Stomach (tissue), 4 donors: ENCODE results near the gene C20orf141.

Experiments
- POLR2A ChIP-seq, 4 donors: fragments of 450-650 bp; IDR thresholded peaks; one replicate each; pipeline ENCODE4 v1.6.1; 2016; ENCODE audit warnings: antibody characterized with exemption in 4 of 4, control low read depth in 2 of 4, mild to moderate bottlenecking in 1 of 4, moderate library complexity in 1 of 4
- POLR2AphosphoS5 ChIP-seq, 3 donors: sonication (generic); formaldehyde crosslinking; IDR thresholded peaks; one replicate each; pipeline ENCODE4 v1.6.1; 2016; ENCODE audit warnings: antibody characterized with exemption in 3 of 3
- TF ChIP-seq, protein P1 (sequence below), 7 experiments: fragments of 450-650 bp in 4 of 7; fragments of 200-600 bp in 3 of 7; sonication (generic) in 3 of 7; IDR thresholded peaks; one replicate each; pipeline ENCODE4 v1.5.1; 2016 to 2019; ENCODE audit warnings: antibody characterized with exemption in 7 of 7, control low read depth in 2 of 7, mild to moderate bottlenecking in 1 of 7

DNA sequence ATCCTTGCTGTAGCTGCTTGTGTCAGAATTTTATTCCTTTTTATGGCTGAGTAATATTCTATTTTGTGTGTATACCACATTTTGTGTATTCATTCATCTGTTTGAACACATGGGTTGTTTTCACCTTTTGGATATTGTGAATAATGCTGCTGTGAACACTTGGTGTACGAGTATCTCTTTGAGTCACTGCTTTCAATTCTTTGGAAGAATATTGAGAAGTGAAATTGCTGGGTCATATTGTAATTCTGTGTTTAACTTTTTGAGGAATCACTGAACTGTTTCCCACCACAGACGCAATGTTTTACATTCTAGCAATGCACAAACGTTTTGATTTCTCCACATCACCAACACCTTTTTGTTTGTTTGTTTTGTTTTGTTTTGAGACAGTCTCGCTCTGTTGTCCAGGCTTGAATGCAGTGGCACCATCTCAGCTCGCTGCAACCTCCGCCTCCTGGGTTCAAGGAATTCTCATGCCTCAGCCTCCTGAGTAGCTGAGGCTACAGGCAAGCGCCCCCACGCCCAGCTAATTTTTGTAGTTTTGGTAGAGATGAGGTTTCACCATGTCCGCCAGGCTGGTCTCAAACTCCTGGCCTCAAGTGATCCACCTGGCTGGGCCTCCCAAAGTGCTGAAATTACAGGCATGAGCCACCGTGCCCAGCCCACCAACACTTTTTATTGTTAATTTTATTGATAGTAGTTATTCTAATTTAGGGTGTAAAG is 36.0 kb upstream of the C20orf141 start:
- TF ChIP-seq, protein P1, sequence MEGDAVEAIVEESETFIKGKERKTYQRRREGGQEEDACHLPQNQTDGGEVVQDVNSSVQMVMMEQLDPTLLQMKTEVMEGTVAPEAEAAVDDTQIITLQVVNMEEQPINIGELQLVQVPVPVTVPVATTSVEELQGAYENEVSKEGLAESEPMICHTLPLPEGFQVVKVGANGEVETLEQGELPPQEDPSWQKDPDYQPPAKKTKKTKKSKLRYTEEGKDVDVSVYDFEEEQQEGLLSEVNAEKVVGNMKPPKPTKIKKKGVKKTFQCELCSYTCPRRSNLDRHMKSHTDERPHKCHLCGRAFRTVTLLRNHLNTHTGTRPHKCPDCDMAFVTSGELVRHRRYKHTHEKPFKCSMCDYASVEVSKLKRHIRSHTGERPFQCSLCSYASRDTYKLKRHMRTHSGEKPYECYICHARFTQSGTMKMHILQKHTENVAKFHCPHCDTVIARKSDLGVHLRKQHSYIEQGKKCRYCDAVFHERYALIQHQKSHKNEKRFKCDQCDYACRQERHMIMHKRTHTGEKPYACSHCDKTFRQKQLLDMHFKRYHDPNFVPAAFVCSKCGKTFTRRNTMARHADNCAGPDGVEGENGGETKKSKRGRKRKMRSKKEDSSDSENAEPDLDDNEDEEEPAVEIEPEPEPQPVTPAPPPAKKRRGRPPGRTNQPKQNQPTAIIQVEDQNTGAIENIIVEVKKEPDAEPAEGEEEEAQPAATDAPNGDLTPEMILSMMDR (IDR thresholded peaks at IDR 0.05), result no peak
- TF ChIP-seq POLR2A (IDR thresholded peaks at IDR 0.05), result no peak
- no peak for TF ChIP-seq POLR2AphosphoS5 (IDR thresholded peaks at IDR 0.05)
